ENCODE data around the gene NPTX2.

Gene NPTX2

DNA sequence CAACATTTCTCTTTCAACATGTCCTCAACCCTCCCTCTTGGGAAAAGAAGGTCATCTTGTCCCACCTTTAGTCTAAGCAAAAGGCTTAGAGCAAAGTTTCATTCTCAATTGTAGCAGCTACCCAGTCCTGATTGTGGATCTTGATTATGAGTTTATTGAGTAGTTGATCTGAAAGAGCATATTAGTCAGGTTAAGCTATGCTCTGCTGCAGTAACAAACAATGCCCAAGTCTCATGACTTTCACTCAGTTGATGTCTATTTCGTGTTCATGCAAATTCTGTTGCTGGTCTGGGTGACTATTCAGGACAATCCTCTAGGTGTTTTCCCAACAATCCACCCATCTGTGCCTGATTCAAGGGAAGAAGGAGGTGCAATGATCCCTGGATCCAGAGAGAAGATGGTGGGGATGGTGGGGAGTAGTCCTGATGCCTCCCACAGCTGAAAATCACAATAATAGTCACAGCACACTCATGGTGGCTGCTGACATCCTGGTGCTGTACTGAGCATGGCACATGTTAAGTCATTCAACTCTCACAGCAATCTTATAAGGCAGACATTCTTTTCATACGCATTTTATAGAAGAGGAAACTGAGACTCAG, 54.7 kb downstream of the NPTX2 start:
- no peak for ATAC-seq
- TF ChIP-seq, protein P1, sequence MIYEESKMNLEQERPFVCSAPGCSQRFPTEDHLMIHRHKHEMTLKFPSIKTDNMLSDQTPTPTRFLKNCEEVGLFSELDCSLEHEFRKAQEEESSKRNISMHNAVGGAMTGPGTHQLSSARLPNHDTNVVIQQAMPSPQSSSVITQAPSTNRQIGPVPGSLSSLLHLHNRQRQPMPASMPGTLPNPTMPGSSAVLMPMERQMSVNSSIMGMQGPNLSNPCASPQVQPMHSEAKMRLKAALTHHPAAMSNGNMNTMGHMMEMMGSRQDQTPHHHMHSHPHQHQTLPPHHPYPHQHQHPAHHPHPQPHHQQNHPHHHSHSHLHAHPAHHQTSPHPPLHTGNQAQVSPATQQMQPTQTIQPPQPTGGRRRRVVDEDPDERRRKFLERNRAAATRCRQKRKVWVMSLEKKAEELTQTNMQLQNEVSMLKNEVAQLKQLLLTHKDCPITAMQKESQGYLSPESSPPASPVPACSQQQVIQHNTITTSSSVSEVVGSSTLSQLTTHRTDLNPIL (CRISPR knock-in tag; IDR thresholded peaks at IDR 0.05; ENCODE audit: low read depth), result no peak
- TF ChIP-seq, protein P2, sequence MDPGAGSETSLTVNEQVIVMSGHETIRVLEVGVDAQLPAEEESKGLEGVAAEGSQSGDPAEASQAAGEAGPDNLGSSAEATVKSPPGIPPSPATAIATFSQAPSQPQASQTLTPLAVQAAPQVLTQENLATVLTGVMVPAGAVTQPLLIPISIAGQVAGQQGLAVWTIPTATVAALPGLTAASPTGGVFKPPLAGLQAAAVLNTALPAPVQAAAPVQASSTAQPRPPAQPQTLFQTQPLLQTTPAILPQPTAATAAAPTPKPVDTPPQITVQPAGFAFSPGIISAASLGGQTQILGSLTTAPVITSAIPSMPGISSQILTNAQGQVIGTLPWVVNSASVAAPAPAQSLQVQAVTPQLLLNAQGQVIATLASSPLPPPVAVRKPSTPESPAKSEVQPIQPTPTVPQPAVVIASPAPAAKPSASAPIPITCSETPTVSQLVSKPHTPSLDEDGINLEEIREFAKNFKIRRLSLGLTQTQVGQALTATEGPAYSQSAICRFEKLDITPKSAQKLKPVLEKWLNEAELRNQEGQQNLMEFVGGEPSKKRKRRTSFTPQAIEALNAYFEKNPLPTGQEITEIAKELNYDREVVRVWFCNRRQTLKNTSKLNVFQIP (CRISPR knock-in tag; IDR thresholded peaks at IDR 0.05; ENCODE audit: borderline replicate concordance, low read depth), result no peak
- no peak for TF ChIP-seq BACH2 (CRISPR knock-in tag; IDR thresholded peaks at IDR 0.05; ENCODE audit: borderline replicate concordance)
- TF ChIP-seq ISL1 (CRISPR knock-in tag; IDR thresholded peaks at IDR 0.05), result no peak
- no peak for TF ChIP-seq SNAI2 (CRISPR knock-in tag; IDR thresholded peaks at IDR 0.05)
- no peak for TF ChIP-seq ZC3H10 (CRISPR knock-in tag; IDR thresholded peaks at IDR 0.05)
- no peak for TF ChIP-seq ZFP30 (CRISPR knock-in tag; IDR thresholded peaks at IDR 0.05)
- TF ChIP-seq ZFP3 (CRISPR knock-in tag; IDR thresholded peaks at IDR 0.05), result no peak

DNA sequence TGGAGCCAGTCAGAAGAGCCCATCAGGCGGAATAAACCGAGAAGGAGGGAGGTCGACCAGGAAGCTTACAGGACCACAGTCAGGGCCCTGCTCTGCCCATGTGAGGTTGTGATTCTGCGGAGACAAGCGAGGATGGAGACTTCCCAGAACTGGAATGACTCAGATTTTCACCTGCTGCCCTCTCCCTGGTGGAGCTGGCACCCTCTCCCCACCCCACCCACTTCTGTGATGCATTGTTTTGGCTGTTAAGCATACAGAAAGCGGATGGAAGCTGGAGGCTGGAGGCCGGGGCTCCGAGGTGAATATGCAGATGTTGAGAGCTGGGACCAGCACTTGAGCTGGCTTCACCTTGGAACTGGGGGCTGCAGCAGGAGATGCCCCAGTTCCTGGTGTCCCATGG, 57.4 kb downstream of the NPTX2 start:
- no peak for ATAC-seq
- no peak for TF ChIP-seq TCF4 (CRISPR knock-in tag; IDR thresholded peaks at IDR 0.05; ENCODE audit: borderline replicate concordance)
- no peak for TF ChIP-seq ARNTL (CRISPR knock-in tag; IDR thresholded peaks at IDR 0.05; ENCODE audit: borderline replicate concordance, low read depth)
- no peak for TF ChIP-seq ZC3H10 (CRISPR knock-in tag; IDR thresholded peaks at IDR 0.05)
- no peak for TF ChIP-seq PPARA (CRISPR knock-in tag; IDR thresholded peaks at IDR 0.05; ENCODE audit: borderline replicate concordance)
- no peak for TF ChIP-seq ESRRG (CRISPR knock-in tag; IDR thresholded peaks at IDR 0.05)
- TF ChIP-seq, protein P2 (CRISPR knock-in tag; IDR thresholded peaks at IDR 0.05; ENCODE audit: borderline replicate concordance, low read depth), result no peak
- TF ChIP-seq ZNF8 (CRISPR knock-in tag; IDR thresholded peaks at IDR 0.05), result no peak
- TF ChIP-seq TOX (CRISPR knock-in tag; IDR thresholded peaks at IDR 0.05; ENCODE audit: borderline replicate concordance), result no peak
- TF ChIP-seq RARB (CRISPR knock-in tag; IDR thresholded peaks at IDR 0.05), result no peak
- no peak for TF ChIP-seq ZFP30 (CRISPR knock-in tag; IDR thresholded peaks at IDR 0.05)
- TF ChIP-seq GLIS3 (CRISPR knock-in tag; IDR thresholded peaks at IDR 0.05), result no peak
- TF ChIP-seq, protein P1 (CRISPR knock-in tag; IDR thresholded peaks at IDR 0.05; ENCODE audit: low read depth), result no peak
- no peak for TF ChIP-seq ZNF565 (CRISPR knock-in tag; conservative IDR thresholded peaks at IDR 0.05; ENCODE audit: low read depth)
- no peak for TF ChIP-seq ZNF70 (CRISPR knock-in tag; IDR thresholded peaks at IDR 0.05)
- no peak for TF ChIP-seq CSRNP3 (CRISPR knock-in tag; IDR thresholded peaks at IDR 0.05)
- TF ChIP-seq, protein P3, sequence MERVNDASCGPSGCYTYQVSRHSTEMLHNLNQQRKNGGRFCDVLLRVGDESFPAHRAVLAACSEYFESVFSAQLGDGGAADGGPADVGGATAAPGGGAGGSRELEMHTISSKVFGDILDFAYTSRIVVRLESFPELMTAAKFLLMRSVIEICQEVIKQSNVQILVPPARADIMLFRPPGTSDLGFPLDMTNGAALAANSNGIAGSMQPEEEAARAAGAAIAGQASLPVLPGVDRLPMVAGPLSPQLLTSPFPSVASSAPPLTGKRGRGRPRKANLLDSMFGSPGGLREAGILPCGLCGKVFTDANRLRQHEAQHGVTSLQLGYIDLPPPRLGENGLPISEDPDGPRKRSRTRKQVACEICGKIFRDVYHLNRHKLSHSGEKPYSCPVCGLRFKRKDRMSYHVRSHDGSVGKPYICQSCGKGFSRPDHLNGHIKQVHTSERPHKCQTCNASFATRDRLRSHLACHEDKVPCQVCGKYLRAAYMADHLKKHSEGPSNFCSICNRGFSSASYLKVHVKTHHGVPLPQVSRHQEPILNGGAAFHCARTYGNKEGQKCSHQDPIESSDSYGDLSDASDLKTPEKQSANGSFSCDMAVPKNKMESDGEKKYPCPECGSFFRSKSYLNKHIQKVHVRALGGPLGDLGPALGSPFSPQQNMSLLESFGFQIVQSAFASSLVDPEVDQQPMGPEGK (CRISPR knock-in tag; IDR thresholded peaks at IDR 0.05; ENCODE audit: borderline replicate concordance), result no peak
- no peak for TF ChIP-seq BACH2 (CRISPR knock-in tag; IDR thresholded peaks at IDR 0.05; ENCODE audit: borderline replicate concordance)
- TF ChIP-seq CSDC2 (CRISPR knock-in tag; IDR thresholded peaks at IDR 0.05), result no peak
- TF ChIP-seq ZFP3 (CRISPR knock-in tag; IDR thresholded peaks at IDR 0.05), result no peak

DNA sequence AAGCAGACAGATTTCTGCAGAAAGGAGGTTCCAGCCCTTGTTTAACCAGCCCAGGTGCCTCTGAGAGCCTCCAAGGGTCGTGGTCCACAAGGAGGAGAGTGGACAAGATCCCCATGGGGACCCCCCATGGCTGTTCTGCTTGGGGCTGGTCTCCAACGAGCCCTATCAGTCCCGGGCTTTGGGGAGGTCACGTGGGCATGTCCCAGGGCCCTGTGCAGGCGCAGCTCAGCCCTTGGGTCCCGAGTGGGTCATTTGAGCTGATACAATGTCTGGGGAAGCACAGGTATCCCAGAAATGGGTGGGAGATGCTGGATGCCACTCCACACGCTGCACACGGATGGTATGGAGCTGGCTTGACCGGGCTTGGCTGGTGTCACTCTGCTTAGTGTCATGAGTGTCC, 57.8 kb downstream of the NPTX2 start:
- no peak for ATAC-seq

More for the DNA sequence above, 57.8 kb downstream of the NPTX2 start:
- no peak for TF ChIP-seq ZFP30 (CRISPR knock-in tag; IDR thresholded peaks at IDR 0.05)
- no peak for TF ChIP-seq BACH2 (CRISPR knock-in tag; IDR thresholded peaks at IDR 0.05; ENCODE audit: borderline replicate concordance)
- TF ChIP-seq TOX (CRISPR knock-in tag; IDR thresholded peaks at IDR 0.05; ENCODE audit: borderline replicate concordance), result no peak
- TF ChIP-seq, protein P1 (CRISPR knock-in tag; IDR thresholded peaks at IDR 0.05; ENCODE audit: low read depth), result no peak
- TF ChIP-seq, protein P2 (CRISPR knock-in tag; IDR thresholded peaks at IDR 0.05; ENCODE audit: borderline replicate concordance, low read depth), result no peak
- TF ChIP-seq, protein P3 (CRISPR knock-in tag; IDR thresholded peaks at IDR 0.05; ENCODE audit: borderline replicate concordance), result no peak
- TF ChIP-seq ZNF8 (CRISPR knock-in tag; IDR thresholded peaks at IDR 0.05), result no peak
- TF ChIP-seq ESRRG (CRISPR knock-in tag; IDR thresholded peaks at IDR 0.05), result no peak

Measured in SK-N-SH treated with all-trans-retinoic acid at 6 μM for 48 hours (cell line).